Osteoblast (primary cell): ENCODE data around the gene DPYSL3. TPM values are rescaled to one million over a fixed set of nuclear protein-coding genes. Genes with fewer than 3 reads are reported as not detected.

Experiments
- DNase-seq: peaks from one replicate; pipeline ENCODE4 v3.0.0; 2011; ENCODE audit warnings: low spot score, mixed read lengths; ENCODE audit not compliant: insufficient read length; ENCODE audit errors: missing footprints
- H2AFZ ChIP-seq: 2 replicates; pipeline ENCODE4 v1.6.0; 2011; ENCODE audit warnings: mild to moderate bottlenecking, low read length
- H3K27ac ChIP-seq: 2 replicates; pipeline ENCODE4 v1.5.1; 2011; ENCODE audit warnings: mild to moderate bottlenecking, low read depth, low read length, moderate library complexity
- H3K27me3 ChIP-seq: 2 replicates; pipeline ENCODE4 v1.6.0; 2012; ENCODE audit warnings: mild to moderate bottlenecking, control low read depth, inconsistent platforms, low read length, moderate library complexity; ENCODE audit not compliant: insufficient read depth
- H3K36me3 ChIP-seq: 2 replicates; pipeline ENCODE4 v1.5.1; 2011; ENCODE audit warnings: mild to moderate bottlenecking, low read length, control low read depth, moderate library complexity; ENCODE audit not compliant: insufficient read depth
- H3K4me1 ChIP-seq: 2 replicates; pipeline ENCODE4 v1.5.1; 2011; ENCODE audit warnings: mild to moderate bottlenecking, low read length, control low read depth, moderate library complexity; ENCODE audit not compliant: insufficient read depth
- H3K4me2 ChIP-seq: 2 replicates; pipeline ENCODE4 v1.6.0; 2011; ENCODE audit warnings: mild to moderate bottlenecking, low read length; ENCODE audit not compliant: insufficient read depth
- H3K4me3 ChIP-seq: fragments of 200-600 bp; sonication (generic); 3 replicates; pipeline ENCODE4 v1.5.1; 2012; ENCODE audit warnings: mild to moderate bottlenecking, low read length, inconsistent platforms; ENCODE audit not compliant: insufficient read depth
- H3K79me2 ChIP-seq: 2 replicates; pipeline ENCODE4 v1.6.0; 2012; ENCODE audit warnings: mild to moderate bottlenecking, low read length, control low read depth, inconsistent platforms; ENCODE audit not compliant: insufficient read depth
- H3K9me3 ChIP-seq: 2 replicates; pipeline ENCODE4 v1.5.1; 2011; ENCODE audit warnings: low read depth, low read length, control low read depth
- H4K20me1 ChIP-seq: 2 replicates; pipeline ENCODE4 v1.6.0; 2012; ENCODE audit warnings: mild to moderate bottlenecking, low read length, control low read depth; ENCODE audit not compliant: insufficient read depth
- CTCF ChIP-seq: IDR thresholded peaks from 2 replicates; pipeline ENCODE4 v1.5.1; 2011; ENCODE audit warnings: mild to moderate bottlenecking, low read depth, low read length, moderate library complexity; ENCODE audit errors: extremely low read depth
- total RNA-seq: library from RNA; depleted of rRNA; stranded (reverse); fragments of >200 nt; gene quantifications from 2 replicates; pipeline ENCODE4 v1.2.3, GENCODE V29; 2012

The DPYSL3 gene
- total RNA-seq, 1 donor: 119 TPM

GRCh38 chr5:147522435-147522834 is 12.6 kb upstream of the DPYSL3 start:
- no peaks in the 10 kb centered on the region for H3K4me1 ChIP-seq
- no peak for DNase-seq
- no peak overlapping the region for H2AFZ ChIP-seq
- H3K27me3 ChIP-seq: no peaks in the 10 kb centered on the region
- no peaks in the 10 kb centered on the region for H4K20me1 ChIP-seq
- no peaks in the 10 kb centered on the region for H3K36me3 ChIP-seq
- H3K27ac ChIP-seq: no peak overlapping the region
- no peak for TF ChIP-seq CTCF
- H3K4me3 ChIP-seq: no peak overlapping the region
- no peak overlapping the region for H3K4me2 ChIP-seq
- no peaks in the 10 kb centered on the region for H3K79me2 ChIP-seq
- H3K9me3 ChIP-seq: no peaks in the 10 kb centered on the region

- H4K20me1 ChIP-seq: no peaks in the 10 kb centered on the region
- DNase-seq: no peak
- H2AFZ ChIP-seq: no peak overlapping the region
- H3K27me3 ChIP-seq: no peaks in the 10 kb centered on the region
- H3K79me2 ChIP-seq: no peaks in the 10 kb centered on the region
- H3K9me3 ChIP-seq: no peaks in the 10 kb centered on the region
- no peak overlapping the region for H3K4me2 ChIP-seq
- no peak overlapping the region for H3K27ac ChIP-seq
- H3K4me3 ChIP-seq: no peak overlapping the region
- TF ChIP-seq CTCF: no peak
- no peaks in the 10 kb centered on the region for H3K4me1 ChIP-seq
- no peaks in the 10 kb centered on the region for H3K36me3 ChIP-seq
These were observed 10.6 kb upstream of the DPYSL3 start for GRCh38 chr5:147520450-147520849.

GRCh38 chr5:147519380-147519779 is 9.5 kb upstream of the DPYSL3 start:
- no peak overlapping the region for H3K4me2 ChIP-seq
- TF ChIP-seq CTCF: no peak
- no peak for DNase-seq
- H3K27me3 ChIP-seq: no peaks in the 10 kb centered on the region
- no peaks in the 10 kb centered on the region for H3K79me2 ChIP-seq
- H3K9me3 ChIP-seq: no peaks in the 10 kb centered on the region
- H3K4me3 ChIP-seq: no peak overlapping the region
- H3K4me1 ChIP-seq: no peaks in the 10 kb centered on the region
- no peaks in the 10 kb centered on the region for H4K20me1 ChIP-seq
- H3K36me3 ChIP-seq: no peaks in the 10 kb centered on the region
- H3K27ac ChIP-seq: no peak overlapping the region
- no peak overlapping the region for H2AFZ ChIP-seq

GRCh38 chr5:147517383-147517782 is 7.5 kb upstream of the DPYSL3 start:
- TF ChIP-seq CTCF: no peak
- no peak overlapping the region for H3K4me2 ChIP-seq
- H3K36me3 ChIP-seq: no peaks in the 10 kb centered on the region
- no peaks in the 10 kb centered on the region for H3K9me3 ChIP-seq
- H3K4me1 ChIP-seq: no peaks in the 10 kb centered on the region
- DNase-seq: no peak
- H2AFZ ChIP-seq: no peak overlapping the region
- H4K20me1 ChIP-seq: no peaks in the 10 kb centered on the region
- no peak overlapping the region for H3K4me3 ChIP-seq
- no peaks in the 10 kb centered on the region for H3K27me3 ChIP-seq
- H3K79me2 ChIP-seq: no peaks in the 10 kb centered on the region
- H3K27ac ChIP-seq: no peak overlapping the region
